Fibroblast of pulmonary artery (primary cell): ENCODE results near the gene LONRF3.

Experiments used
- DNase-seq: peaks from one replicate; pipeline ENCODE4 v3.0.0-alpha.2; 2010; ENCODE audit warnings: low read depth
- H3K4me3 ChIP-seq: replicated peaks from 2 replicates; pipeline ENCODE4 v1.5.1; 2011; ENCODE audit warnings: low read depth, mild to moderate bottlenecking, control low read depth, low read length, moderate library complexity
- TF ChIP-seq, protein P1 (sequence below): IDR thresholded peaks from 2 replicates; pipeline ENCODE4 v1.5.1; 2011; ENCODE audit warnings: mild to moderate bottlenecking, control low read depth, low read length, inconsistent platforms; ENCODE audit errors: missing control alignments

The LONRF3 gene

DNA sequence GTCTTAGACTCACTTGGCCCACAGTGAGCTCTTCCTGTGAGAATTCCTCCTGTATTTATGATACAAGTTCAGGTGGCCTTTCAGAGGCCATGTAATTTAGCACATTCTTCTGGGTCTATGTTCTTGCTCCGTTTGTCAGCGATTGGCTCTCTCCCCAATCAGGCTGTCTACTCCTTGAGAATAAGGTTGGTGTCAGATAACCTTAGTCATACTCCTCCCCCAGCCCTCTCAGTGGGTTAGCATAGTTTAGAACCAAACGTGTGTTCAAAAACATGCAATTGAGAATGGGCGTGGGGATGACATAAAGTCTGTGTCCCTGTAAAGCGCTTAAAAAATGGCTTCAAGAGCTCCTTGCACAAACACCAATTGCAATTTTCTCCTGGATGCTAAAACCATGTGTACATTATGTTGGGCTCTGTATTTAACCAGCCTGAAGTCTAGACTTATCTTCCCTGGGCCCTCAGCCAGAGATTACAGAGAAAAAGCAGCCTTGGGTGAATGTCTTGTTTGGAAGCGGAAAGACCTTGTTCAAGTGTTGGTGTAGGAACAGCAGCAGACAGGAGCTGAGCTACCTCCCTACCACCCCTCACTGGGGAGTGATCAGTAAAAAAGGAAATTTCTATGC is 88.4 kb downstream of the LONRF3 start:
- TF ChIP-seq, protein P1, sequence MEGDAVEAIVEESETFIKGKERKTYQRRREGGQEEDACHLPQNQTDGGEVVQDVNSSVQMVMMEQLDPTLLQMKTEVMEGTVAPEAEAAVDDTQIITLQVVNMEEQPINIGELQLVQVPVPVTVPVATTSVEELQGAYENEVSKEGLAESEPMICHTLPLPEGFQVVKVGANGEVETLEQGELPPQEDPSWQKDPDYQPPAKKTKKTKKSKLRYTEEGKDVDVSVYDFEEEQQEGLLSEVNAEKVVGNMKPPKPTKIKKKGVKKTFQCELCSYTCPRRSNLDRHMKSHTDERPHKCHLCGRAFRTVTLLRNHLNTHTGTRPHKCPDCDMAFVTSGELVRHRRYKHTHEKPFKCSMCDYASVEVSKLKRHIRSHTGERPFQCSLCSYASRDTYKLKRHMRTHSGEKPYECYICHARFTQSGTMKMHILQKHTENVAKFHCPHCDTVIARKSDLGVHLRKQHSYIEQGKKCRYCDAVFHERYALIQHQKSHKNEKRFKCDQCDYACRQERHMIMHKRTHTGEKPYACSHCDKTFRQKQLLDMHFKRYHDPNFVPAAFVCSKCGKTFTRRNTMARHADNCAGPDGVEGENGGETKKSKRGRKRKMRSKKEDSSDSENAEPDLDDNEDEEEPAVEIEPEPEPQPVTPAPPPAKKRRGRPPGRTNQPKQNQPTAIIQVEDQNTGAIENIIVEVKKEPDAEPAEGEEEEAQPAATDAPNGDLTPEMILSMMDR: no peak
- no peak overlapping the region for H3K4me3 ChIP-seq
- peak; percentile 14 for DNase-seq

DNA sequence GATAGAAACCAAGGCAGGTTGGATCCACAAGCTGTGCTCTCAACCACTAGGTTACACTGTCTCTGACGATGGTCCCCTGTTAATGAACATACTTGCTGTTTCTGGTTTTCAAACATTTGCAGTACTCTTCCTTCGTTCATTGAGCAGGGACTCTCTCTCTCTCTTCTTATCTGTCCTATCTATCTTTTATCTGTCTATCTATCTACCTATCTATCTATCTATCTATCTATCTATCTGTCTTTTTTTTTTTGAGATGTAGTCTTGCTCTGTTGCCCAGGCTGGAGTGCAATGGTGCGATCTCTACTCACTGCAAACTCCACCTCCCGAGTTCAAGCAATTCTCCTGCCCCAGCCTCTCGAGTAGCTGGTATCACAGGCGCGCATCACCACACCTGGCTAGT is 89.0 kb downstream of the LONRF3 start:
- H3K4me3 ChIP-seq: no peak overlapping the region
- TF ChIP-seq, protein P1: no peak
- DNase-seq: no peak

DNA sequence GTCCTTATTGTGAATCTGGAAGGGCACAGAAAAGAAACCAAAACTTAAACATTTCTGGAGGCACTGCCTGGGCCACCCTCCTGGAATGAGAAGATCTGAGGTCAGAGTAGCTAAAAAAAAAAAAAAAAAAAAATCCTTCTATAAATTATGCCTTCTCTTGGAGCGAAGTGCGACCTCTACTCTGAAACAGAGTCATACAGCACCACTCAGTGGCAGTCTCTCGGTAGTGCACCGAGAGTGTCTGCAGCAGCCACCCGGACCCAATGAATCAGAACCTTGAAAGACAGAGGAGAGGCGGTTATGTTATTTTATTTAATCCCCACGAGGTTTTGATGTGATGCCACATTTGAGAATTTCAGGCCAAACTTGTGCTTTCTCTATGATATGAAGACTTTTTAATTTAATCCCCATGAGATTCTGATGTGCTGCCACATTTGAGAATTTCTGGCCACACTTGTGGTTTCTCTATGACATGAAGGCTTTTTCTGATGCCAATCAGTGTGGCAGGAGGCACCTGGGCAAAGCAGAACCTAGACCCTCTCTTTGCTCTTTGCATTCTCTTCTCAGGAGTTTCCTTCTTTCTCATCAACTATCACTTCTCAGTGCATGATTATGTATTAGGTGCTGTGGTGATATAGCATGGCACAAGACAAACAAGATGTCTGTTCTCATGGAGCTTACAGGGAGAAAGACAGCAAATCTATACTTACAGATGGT is 92.8 kb downstream of the LONRF3 start:
- TF ChIP-seq, protein P1: peak; percentile 67
- no peak overlapping the region for H3K4me3 ChIP-seq
- DNase-seq: peak; percentile 74
